Skeletal muscle tissue (tissue), 4 donors: Measurements from ENCODE around the gene DBN1. TPM values are rescaled to one million over a fixed set of nuclear protein-coding genes. Genes with fewer than 3 reads are reported as not detected.
"Not testable (repeated sequence)": the region's sequence is repeated elsewhere in the genome, so short reads cannot be mapped to it uniquely, and the experiment has no call there.

Source experiments
- H3K27ac ChIP-seq: one replicate; pipeline ENCODE4 v1.7.0; 2013; ENCODE audit warnings: mild to moderate bottlenecking, low read depth, low read length, inconsistent platforms
- H3K27me3 ChIP-seq, 3 donors: one replicate each; pipeline ENCODE4 v1.7.0; 2013; ENCODE audit warnings: low read length in 3 of 3; ENCODE audit not compliant: control insufficient read depth in 3 of 3, insufficient read depth in 3 of 3
- H3K36me3 ChIP-seq, 3 donors: one replicate each; pipeline ENCODE4 v1.7.0; 2013; ENCODE audit warnings: low read length in 3 of 3; ENCODE audit not compliant: control insufficient read depth in 3 of 3, insufficient read depth in 3 of 3
- H3K4me1 ChIP-seq, 3 donors: one replicate each; pipeline ENCODE4 v1.7.0; 2013; ENCODE audit warnings: low read length in 3 of 3, mild to moderate bottlenecking in 3 of 3; ENCODE audit not compliant: control insufficient read depth in 3 of 3, insufficient read depth in 3 of 3
- H3K4me3 ChIP-seq, 3 donors: one replicate each; pipeline ENCODE4 v1.7.0; 2013; ENCODE audit warnings: low read length in 3 of 3
- H3K9ac ChIP-seq, 3 donors: one replicate each; pipeline ENCODE4 v1.7.0; 2013; ENCODE audit warnings: low read length in 3 of 3, mild to moderate bottlenecking in 3 of 3, moderate library complexity in 2 of 3, low read depth in 1 of 3
- H3K9me3 ChIP-seq, 3 donors: one replicate each; pipeline ENCODE4 v1.7.0; 2013; ENCODE audit warnings: low read length in 3 of 3; ENCODE audit not compliant: control insufficient read depth in 3 of 3
- total RNA-seq: library from RNA; depleted of rRNA; stranded (reverse); fragments of >200 nt; gene quantifications from one replicate; pipeline ENCODE4 v1.2.3, GENCODE V29; 2014
- donor health status: Osteomylitis.

DBN1 gene
- total RNA-seq, 1 donor from 2014 or later, result 108 TPM

DNA sequence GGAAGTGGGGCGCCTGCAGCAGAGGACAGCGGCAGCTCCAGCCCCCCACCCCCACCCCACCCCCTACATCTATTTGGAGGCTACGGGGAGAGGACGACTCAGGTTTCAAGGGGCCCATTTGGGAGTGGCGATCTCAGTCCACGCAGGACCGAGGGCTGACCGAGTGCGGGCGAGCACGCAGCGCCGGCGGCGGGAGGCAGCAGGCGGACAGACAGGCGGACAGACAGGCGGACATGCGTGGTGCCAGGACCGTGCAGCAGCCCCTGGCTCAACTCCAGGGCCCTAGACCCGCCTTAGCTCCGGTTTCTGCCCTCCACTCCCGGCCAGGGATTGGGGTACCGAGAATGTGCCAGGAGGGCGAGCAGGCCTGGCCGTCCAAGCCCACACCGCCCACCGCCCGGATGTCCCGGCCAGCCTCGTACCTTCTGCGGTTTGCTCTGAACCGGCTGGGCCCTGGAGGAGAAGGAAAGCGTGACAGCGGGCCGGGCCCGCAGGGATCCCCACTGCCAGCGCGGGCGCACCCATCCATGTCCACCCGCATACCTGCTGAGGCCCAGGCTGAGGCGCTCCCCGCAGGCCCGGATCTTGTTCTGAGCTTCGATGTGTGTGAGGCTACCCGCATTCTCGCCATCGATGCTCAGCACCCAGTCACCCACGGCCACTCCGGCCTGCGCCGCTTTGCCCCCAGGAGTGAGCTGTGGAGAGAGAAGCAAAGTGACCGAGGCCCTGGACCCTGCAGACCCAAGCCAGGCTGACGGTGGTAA, 18.7 kb upstream of the DBN1 start:
- peak overlapping the region; percentile 99 for H3K27ac ChIP-seq
- H3K9me3 ChIP-seq, result no peaks in the 10 kb centered on the region
- H3K4me3 ChIP-seq, result no peak overlapping the region
- no peaks in the 10 kb centered on the region for H3K27me3 ChIP-seq
- peak overlapping the region in 2 of 3 donors; percentile 6 to 33 for H3K9ac ChIP-seq
- peaks cover 46 to 64% (median 54%) of the 10 kb centered on the region in 3 donors for H3K4me1 ChIP-seq
- peaks cover 52 to 67% (median 63%) of the 10 kb centered on the region in 3 donors for H3K36me3 ChIP-seq

GRCh38 chr5:177491429-177491945, 18.1 kb upstream of the DBN1 start:
- H3K36me3 ChIP-seq, result peaks cover 53 to 69% (median 67%) of the 10 kb centered on the region in 3 donors

GRCh38 chr5:177490992-177491391, 17.6 kb upstream of the DBN1 start:
- H3K27me3 ChIP-seq, result no peaks in the 10 kb centered on the region
- H3K27ac ChIP-seq, result no peak overlapping the region
- H3K9me3 ChIP-seq, result no peaks in the 10 kb centered on the region
- peaks cover 57 to 71% (median 70%) of the 10 kb centered on the region in 3 donors for H3K36me3 ChIP-seq
- H3K4me1 ChIP-seq, result peaks cover 46 to 62% (median 51%) of the 10 kb centered on the region in 3 donors
- peak overlapping the region in 1 of 3 donors; percentile 33 for H3K9ac ChIP-seq
- H3K4me3 ChIP-seq, result no peak overlapping the region

More at GRCh38 chr5:177491429-177491945, 18.1 kb upstream of the DBN1 start:
- Histone ChIP-seq H3K4me1 (peaks cover 46 to 62% (median 53%) of the 10 kb centered on the region in 3 donors), H3K27ac (no peak overlapping the region), H3K27me3 (no peaks in the 10 kb centered on the region), H3K9me3 (no peaks in the 10 kb centered on the region), H3K4me3 (no peak overlapping the region), H3K9ac (peak overlapping the region in 1 of 3 donors; percentile 16)

GRCh38 chr5:177490311-177490991, 17.0 kb upstream of the DBN1 start:
- H3K9ac ChIP-seq, result peak overlapping the region in 1 of 3 donors; percentile 33
- H3K27me3 ChIP-seq, result no peaks in the 10 kb centered on the region
- peaks cover 44 to 60% (median 51%) of the 10 kb centered on the region in 3 donors for H3K4me1 ChIP-seq
- H3K36me3 ChIP-seq, result peaks cover 60 to 65% (median 65%) of the 10 kb centered on the region in 3 donors
- H3K4me3 ChIP-seq, result no peak overlapping the region
- H3K9me3 ChIP-seq, result no peaks in the 10 kb centered on the region
- H3K27ac ChIP-seq, result no peak overlapping the region

DNA sequence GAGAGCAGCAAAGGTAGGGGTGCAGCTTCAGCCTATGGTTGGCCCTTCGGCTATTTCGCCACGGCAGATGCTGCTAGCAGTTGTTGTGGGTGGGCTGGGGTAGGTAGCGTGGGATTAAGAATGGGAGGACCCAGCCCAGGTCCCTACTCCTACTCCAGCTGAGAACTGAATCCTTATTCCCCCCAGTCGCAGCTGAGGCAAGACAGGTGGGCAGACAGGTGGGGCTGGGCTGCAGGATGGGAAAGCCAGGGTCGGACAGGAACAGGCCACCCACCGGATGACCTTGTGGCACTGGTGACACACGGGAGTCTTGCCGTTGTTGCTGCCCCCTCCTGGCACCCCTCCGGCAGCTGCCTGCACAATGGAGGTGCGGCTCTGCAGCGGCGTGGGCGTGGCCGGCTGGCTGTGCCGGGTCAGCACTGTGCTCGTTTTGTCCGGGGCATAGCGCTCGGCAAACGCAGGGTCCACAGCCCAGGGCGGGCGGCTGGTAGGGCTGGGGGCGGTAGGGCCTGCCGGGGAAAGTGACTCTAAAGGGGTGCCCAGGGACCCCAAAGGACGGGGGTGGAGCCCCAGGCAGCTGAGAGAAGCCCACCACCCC, 15.8 kb upstream of the DBN1 start:
- Histone ChIP-seq H3K36me3 (peaks cover 62 to 68% (median 63%) of the 10 kb centered on the region in 3 donors), H3K27ac (no peak overlapping the region), H3K27me3 (no peaks in the 10 kb centered on the region), H3K9ac (no peak overlapping the region), H3K9me3 (no peaks in the 10 kb centered on the region), H3K4me3 (no peak overlapping the region), H3K4me1 (peaks cover 42 to 60% (median 51%) of the 10 kb centered on the region in 3 donors)

DNA sequence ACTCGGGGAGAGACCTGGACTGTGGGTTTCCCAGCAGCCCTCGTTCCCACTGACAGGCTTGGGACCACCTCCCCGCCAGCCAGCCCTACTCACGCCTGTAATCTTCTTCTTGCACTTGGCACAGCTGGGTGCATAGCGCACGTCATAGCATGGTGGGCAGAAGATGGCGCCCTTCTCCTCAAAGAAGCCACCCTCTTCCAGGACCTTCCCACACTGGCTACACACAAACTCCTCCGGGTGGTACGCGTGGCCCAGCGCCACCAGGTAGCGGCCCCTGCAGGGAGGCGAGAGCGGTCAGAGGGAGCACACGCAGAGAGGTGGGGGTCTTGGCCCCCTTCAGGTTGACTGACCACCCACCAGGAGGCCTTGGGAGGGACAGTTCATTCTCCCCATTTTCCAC, 14.5 kb upstream of the DBN1 start:
- no peak overlapping the region for H3K27ac ChIP-seq
- peaks cover 58 to 70% (median 66%) of the 10 kb centered on the region in 3 donors for H3K36me3 ChIP-seq
- H3K9ac ChIP-seq, result no peak overlapping the region
- H3K4me3 ChIP-seq, result no peak overlapping the region
- no peaks in the 10 kb centered on the region for H3K9me3 ChIP-seq
- H3K4me1 ChIP-seq, result peaks cover 36 to 55% (median 49%) of the 10 kb centered on the region in 3 donors
- no peaks in the 10 kb centered on the region for H3K27me3 ChIP-seq

- Histone ChIP-seq H3K36me3 (peaks cover 50 to 63% (median 59%) of the 10 kb centered on the region in 3 donors), H3K27me3 (no peaks in the 10 kb centered on the region), H3K9ac (no peak overlapping the region), H3K9me3 (no peaks in the 10 kb centered on the region), H3K4me1 (peaks cover 28 to 47% (median 41%) of the 10 kb centered on the region in 3 donors), H3K27ac (no peak overlapping the region), H3K4me3 (no peak overlapping the region)
These were observed 13.7 kb upstream of the DBN1 start for GRCh38 chr5:177487144-177487543.

- Histone ChIP-seq H3K9me3 (no peaks in the 10 kb centered on the region), H3K27me3 (no peaks in the 10 kb centered on the region), H3K27ac (no peak overlapping the region), H3K4me1 (peaks cover 26 to 49% (median 38%) of the 10 kb centered on the region in 3 donors), H3K36me3 (peaks cover 51 to 59% (median 59%) of the 10 kb centered on the region in 3 donors), H3K4me3 (no peak overlapping the region), H3K9ac (no peak overlapping the region)
These were observed 12.8 kb upstream of the DBN1 start for GRCh38 chr5:177486256-177486655.

DNA sequence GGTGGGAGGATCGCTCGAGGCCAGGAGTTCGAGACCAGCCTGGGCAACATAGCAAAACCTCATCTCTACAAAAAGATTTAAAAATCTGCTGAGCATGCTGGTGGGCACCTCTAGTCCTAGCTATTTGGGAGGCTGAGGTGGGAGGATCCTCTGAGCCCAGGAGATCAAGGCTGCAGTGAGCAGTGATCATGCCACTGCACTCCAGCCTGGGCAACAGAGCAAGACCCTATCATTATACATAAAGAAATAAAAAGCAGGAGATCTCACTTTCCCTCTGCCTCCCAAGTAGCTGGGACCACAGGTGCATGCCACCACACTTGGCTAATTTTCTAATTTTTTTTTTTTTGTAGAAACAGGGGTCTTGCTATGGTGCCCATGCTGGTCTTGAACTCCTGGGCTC, 12.3 kb upstream of the DBN1 start:
- H3K27ac ChIP-seq, result peak overlapping the region; percentile 9
- H3K9ac ChIP-seq, result peak overlapping the region in 1 of 3 donors; percentile 75

More for the DNA sequence above, 12.3 kb upstream of the DBN1 start:
- H3K9me3 ChIP-seq, H3K27me3 ChIP-seq, H3K4me3 ChIP-seq: not testable (repeated sequence)
- Histone ChIP-seq H3K36me3 (peaks cover 46 to 54% (median 54%) of the 10 kb centered on the region in 3 donors), H3K4me1 (peaks cover 26 to 44% (median 38%) of the 10 kb centered on the region in 3 donors)
